Mesothelial cell of epicardium (in vitro differentiated cells): ENCODE data around the gene FNBP1. TPM values are rescaled to one million over a fixed set of nuclear protein-coding genes. Genes with fewer than 3 reads are reported as not detected.

ENCODE experiments used
- DNase-seq, 2 experiments: peaks; one replicate each; pipeline ENCODE4 v3.0.0; 2021; ENCODE audit warnings: low spot score in 2 of 2; ENCODE audit not compliant: unreplicated experiment in 2 of 2
- H3K27ac Mint-ChIP-seq: 2 replicates; pipeline ENCODE4 v1.8.0; 2021; ENCODE audit warnings: mixed read lengths
- H3K27me3 Mint-ChIP-seq: 2 replicates; pipeline ENCODE4 v1.8.0; 2021; ENCODE audit warnings: low read depth, mixed read lengths
- H3K36me3 Mint-ChIP-seq: 2 replicates; pipeline ENCODE4 v1.8.0; 2021; ENCODE audit warnings: mixed read lengths
- H3K4me1 Mint-ChIP-seq: 2 replicates; pipeline ENCODE4 v1.8.0; 2021; ENCODE audit warnings: mixed read lengths
- H3K4me3 Mint-ChIP-seq: 2 replicates; pipeline ENCODE4 v1.8.0; 2021; ENCODE audit warnings: mild to moderate bottlenecking, moderate library complexity, mixed read lengths
- H3K9me3 Mint-ChIP-seq: 2 replicates; pipeline ENCODE4 v1.8.0; 2021; ENCODE audit warnings: mixed read lengths
- total RNA-seq: library from RNA; stranded (reverse); gene quantifications from 3 replicates; pipeline ENCODE4 v1.2.1, GENCODE V29; 2021
- TF ChIP-seq, protein P1 (sequence below): fragments of 200-600 bp; sonication (generic); IDR thresholded peaks from one replicate; pipeline ENCODE4 v1.5.0; 2021; ENCODE audit warnings: antibody characterized with exemption; ENCODE audit not compliant: unreplicated experiment

Gene FNBP1
- total RNA-seq, 1 donor from 2014 or later: 52.4 TPM

DNA sequence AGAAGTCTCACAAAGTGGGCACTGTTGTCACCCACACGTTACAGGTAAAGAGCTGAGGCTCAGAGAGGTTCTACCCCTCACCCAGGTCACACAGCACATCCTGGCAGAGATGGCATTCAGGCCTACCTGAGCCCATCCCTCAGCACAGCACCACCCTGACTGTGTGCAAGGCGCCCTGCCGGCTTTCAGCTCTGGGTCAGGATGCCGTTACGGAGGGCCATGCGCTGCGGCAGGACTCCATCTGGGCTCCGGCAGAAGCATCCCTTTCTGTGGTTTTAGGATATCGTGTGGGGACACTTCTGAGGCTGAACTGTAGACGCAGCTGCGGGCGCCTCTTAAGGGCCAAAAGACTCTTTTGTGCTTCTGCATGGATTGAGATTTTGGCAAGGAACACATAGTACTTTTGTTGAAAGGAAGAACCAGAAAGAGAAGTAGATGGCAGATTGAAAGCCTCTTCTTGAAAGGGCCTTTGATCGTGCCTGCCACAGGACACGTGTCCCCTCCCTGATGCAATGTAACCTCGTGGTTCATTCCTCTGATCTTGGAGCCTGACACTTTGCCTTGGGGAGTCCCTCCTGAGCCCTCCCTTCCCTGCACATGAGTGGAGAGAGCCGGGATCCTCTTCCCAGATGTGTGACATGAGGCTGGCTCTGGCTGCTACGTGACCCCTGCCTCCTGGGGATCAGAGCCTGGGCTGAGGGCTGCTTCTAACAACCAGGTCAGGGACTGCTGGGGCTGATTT is 176.4 kb downstream of the FNBP1 start:
- no peak overlapping the region for H3K27ac Mint-ChIP-seq
- H3K4me1 Mint-ChIP-seq: no peaks in the 10 kb centered on the region
- no peak for DNase-seq

DNA sequence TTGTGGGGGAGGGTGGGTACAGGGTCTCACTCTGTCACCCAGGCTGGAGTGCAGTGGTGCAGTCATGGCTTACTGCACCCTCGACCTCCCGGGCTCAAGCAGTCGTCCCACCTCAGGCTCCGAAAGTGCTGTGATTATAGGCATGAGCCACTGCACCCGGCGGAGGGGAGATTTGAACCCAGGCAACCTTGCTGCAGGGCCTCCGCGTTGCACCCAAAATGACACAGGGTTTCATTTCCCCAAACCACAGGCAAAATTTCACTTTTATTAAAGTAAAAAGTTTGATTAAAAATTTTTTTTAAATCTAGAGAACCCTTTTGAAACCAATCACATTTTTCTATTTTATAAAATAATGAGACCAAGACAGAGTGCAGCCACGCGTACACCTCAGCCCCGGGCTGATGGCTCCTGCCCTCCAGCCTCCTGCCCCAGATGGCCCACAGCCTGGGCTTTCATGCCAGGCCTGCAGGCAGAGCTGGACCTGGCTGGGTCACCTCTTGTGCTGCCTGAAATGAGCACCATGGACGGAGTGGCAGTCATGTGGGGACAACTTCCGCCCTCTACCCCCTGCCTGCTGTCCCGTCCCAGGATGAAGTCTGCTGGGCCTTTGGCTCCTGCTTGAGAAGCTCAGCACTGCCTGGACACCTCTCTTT is 177.2 kb downstream of the FNBP1 start:
- no peak for DNase-seq
- peaks cover 34% of the 10 kb centered on the region for H3K36me3 Mint-ChIP-seq
- no peaks in the 10 kb centered on the region for H3K4me1 Mint-ChIP-seq
- H3K27ac Mint-ChIP-seq: no peak overlapping the region
- H3K9me3 Mint-ChIP-seq: no peaks in the 10 kb centered on the region
- TF ChIP-seq, protein P1, sequence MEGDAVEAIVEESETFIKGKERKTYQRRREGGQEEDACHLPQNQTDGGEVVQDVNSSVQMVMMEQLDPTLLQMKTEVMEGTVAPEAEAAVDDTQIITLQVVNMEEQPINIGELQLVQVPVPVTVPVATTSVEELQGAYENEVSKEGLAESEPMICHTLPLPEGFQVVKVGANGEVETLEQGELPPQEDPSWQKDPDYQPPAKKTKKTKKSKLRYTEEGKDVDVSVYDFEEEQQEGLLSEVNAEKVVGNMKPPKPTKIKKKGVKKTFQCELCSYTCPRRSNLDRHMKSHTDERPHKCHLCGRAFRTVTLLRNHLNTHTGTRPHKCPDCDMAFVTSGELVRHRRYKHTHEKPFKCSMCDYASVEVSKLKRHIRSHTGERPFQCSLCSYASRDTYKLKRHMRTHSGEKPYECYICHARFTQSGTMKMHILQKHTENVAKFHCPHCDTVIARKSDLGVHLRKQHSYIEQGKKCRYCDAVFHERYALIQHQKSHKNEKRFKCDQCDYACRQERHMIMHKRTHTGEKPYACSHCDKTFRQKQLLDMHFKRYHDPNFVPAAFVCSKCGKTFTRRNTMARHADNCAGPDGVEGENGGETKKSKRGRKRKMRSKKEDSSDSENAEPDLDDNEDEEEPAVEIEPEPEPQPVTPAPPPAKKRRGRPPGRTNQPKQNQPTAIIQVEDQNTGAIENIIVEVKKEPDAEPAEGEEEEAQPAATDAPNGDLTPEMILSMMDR: no peak
- H3K27me3 Mint-ChIP-seq: no peaks in the 10 kb centered on the region
- H3K4me3 Mint-ChIP-seq: no peak overlapping the region

More for the DNA sequence above, 176.4 kb downstream of the FNBP1 start:
- Mint-ChIP-seq H3K27me3 (no peaks in the 10 kb centered on the region), H3K36me3 (peaks cover 34% of the 10 kb centered on the region), H3K9me3 (no peaks in the 10 kb centered on the region), H3K4me3 (no peak overlapping the region)
- TF ChIP-seq, protein P1: no peak

DNA sequence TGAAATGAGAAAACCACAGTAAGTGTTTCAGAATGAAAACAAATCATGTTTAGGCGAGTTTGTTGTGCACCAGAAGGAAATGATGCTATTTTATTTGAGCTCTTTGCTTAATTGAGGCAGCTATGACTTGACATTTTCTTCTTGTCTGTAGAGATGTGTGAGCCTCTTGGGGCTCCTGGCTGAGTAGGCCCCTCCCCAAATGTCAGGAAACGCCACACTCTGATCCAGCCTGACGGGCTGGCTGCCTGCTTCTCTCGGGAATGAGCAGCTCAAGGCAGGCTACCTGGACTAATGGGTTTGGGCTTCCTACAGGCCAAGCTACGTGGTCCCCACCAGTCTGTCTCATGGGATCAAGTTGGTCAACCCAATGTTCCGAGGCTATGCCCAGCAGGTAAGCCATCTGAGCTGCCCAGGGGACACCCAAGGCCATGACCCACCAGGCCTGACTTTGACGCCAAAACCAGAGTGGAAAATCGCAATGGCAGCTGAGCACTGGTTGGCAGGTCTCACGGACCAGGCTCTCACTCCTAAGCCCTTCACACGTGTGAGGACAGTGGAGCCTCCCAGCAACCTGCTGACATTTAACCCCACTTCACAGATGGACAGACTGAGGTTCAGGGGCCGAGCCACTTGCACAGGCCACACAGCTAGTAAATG is 177.9 kb downstream of the FNBP1 start:
- Mint-ChIP-seq H3K36me3 (peaks cover 32% of the 10 kb centered on the region), H3K27ac (no peak overlapping the region), H3K27me3 (no peaks in the 10 kb centered on the region), H3K4me3 (no peak overlapping the region), H3K9me3 (no peaks in the 10 kb centered on the region), H3K4me1 (no peaks in the 10 kb centered on the region)
- DNase-seq: no peak
- TF ChIP-seq, protein P1: no peak

DNA sequence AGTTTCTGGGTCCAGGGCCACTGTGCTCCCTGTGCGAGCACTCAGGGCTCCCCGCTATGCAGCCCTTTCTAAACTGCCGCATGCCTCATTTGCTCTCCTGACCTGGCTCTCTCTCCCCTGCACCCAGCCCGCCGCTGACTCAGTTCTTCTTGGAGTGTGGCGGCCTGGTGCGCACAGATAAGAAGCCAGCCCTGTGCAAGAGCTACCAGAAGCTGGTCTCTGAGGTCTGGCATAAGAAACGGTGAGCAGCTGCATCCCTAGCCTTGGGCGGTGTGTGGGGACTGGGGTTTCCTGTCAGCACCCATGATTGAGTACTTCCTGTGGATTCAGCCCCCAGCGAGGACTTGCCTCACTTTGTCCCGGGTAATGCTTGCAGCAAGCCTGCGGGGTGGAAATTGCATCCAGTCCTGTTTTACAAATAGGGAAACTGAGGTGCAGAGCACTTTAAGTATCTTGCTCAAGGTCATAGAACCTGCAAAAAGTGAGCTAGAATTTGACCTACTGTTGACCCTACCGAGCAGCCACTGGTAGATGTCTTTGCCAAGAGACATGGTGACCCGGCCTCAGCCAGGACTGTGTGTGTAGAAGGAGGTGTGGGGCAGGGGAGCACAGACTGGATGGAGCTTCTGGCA is 179.8 kb downstream of the FNBP1 start:
- H3K27me3 Mint-ChIP-seq: no peaks in the 10 kb centered on the region
- no peak overlapping the region for H3K27ac Mint-ChIP-seq
- TF ChIP-seq, protein P1: no peak
- peaks cover 35% of the 10 kb centered on the region for H3K36me3 Mint-ChIP-seq
- DNase-seq: no peak
- H3K4me3 Mint-ChIP-seq: no peak overlapping the region
- no peaks in the 10 kb centered on the region for H3K4me1 Mint-ChIP-seq
- H3K9me3 Mint-ChIP-seq: no peaks in the 10 kb centered on the region

DNA sequence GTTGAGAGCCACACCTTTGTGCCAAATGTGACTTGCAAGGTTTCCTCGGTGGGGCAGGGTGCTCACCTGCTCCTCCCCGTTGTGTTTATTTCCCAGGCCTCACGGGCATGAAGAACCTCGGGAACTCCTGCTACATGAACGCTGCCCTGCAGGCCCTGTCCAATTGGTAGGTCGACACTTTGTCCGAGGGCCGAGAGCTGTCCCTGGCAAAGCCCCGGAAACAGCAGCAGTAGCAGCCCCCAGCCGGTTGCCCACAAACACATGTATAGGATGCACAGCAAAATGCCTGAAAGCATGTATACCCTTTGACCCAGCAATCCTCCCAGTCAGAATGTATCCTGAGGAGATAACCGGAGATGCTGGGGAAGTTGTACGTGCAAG is 181.6 kb downstream of the FNBP1 start:
- H3K36me3 Mint-ChIP-seq: peaks cover 38% of the 10 kb centered on the region
- TF ChIP-seq, protein P1: no peak
- H3K9me3 Mint-ChIP-seq: no peaks in the 10 kb centered on the region
- no peaks in the 10 kb centered on the region for H3K4me1 Mint-ChIP-seq
- H3K27ac Mint-ChIP-seq: no peak overlapping the region
- no peak overlapping the region for H3K4me3 Mint-ChIP-seq
- no peaks in the 10 kb centered on the region for H3K27me3 Mint-ChIP-seq
- no peak for DNase-seq
